Measurements from ENCODE around the gene TCAF1.
"Not testable (repeated sequence)": the region's sequence is repeated elsewhere in the genome, so short reads cannot be mapped to it uniquely, and the experiment has no call there.

TCAF1 gene

DNA sequence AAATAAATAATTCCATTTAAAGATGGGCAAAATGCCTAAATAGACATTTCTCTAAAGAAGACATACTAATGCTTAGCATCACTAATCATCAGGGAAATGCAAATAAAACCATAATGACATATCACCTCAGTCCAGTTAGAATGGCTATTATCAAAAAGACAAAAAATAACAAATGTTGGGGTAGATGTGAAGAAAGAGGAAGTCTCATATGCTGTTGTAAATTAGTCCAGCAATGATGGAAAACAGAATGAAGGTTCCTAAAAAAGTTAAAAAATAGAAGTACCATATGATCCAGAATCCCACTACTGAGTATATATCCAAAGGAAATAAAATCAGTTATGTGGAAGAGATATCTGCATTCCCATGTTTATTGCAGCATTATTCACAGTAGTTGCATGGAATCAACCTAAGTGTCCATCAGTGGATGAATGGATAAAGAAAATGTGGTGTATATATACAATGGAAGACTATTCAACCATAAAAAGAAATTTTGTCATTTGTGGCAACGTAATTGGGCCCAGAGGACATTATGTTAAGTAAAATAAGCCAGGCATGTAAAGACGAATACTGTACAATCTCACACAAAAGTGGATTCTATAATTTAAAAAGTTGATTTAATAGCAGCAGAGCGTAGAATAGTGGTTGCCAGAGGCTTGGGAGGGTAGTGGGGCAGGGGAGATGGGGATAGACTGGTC is 52.0 kb downstream of the TCAF1 start:
- no peak for DNase-seq

DNA sequence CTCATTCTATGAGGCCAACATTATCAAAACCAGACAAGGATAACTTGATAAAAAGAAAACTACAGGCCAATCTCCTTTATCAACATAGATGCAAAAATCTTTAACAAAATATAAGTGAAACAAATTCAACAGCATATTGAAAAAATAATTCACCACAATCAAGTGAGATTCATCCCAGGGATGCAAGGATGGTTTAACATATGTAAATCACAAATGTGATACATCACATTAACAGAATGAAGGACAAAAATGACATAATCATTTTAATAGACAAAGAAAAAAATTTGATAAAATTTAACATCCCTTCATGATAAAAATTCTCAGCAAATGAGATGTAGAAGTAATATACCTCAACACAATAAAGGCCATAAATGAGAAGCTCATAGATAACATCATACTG is 53.8 kb downstream of the TCAF1 start:
- DNase-seq, result no peak

DNA sequence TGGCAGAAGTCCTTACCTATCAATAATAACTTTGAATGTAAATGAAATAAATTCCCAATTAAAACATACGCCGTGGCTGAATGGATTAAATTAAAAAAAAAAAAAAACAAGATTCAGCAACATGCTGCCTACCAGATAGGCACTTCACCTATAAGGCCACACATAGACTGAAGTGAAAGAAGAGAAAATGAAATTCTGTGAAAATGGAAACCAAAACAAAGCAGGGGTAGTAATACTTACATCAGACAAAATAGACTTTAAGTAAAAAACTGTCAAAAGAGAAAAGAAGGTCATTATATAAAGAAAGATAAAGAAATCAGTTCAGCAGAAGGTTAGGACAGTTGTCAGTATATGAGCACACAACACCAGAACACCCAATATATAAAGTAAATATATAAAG is 55.3 kb downstream of the TCAF1 start:
- DNase-seq, result no peak

GRCh38 chr7:143841696-143842095 is 60.3 kb downstream of the TCAF1 start:
- not testable (repeated sequence) for DNase-seq

GRCh38 chr7:143840062-143840461 is 61.9 kb downstream of the TCAF1 start:
- DNase-seq, result not testable (repeated sequence)

- DNase-seq, result peak; percentile 92
These were observed 64.8 kb downstream of the TCAF1 start for GRCh38 chr7:143837223-143837622.

DNA sequence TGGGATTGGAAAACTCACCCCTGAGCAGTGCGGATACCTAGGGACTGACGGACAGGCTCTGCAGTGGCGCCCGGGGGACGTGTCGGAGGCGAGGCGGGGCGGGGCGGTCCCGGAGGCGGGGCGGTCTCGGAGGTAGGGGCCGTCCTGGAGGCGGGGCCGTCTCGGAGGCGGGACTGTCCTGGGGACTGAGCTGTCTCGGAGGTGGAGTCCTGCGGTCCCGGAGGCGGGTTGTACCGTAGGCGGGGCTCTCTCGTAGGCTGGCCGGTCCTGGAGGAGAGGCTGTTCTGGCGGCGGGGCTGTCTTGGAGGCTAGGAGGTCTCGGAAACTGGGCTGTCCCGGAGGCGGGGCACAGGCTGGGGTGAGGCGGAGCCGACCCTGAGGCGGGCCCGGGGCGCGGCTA is 65.4 kb downstream of the TCAF1 start:
- peak; percentile 91 for DNase-seq

DNA sequence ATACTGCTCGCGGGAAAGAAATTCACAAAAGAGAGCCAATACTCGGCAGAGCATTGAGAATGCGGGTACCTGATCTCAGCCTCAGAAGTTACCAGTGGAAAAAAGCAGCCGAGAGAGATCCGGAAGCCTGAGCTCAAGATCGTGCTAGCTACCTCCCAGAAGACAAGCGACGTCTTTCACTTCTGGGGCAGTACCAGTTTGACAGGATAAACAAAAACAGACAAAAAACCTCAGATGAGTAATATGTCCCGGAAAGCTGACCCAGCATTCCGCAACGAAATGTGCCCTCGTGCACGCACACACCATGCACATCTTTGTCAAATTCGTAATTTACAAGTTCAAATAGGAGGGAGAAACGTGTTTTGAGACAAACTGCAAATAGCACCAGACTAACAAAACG is 65.9 kb downstream of the TCAF1 start:
- DNase-seq, result not testable (repeated sequence)

GRCh38 chr7:143826578-143826977 is 75.4 kb downstream of the TCAF1 start:
- not testable (repeated sequence) for DNase-seq

DNA sequence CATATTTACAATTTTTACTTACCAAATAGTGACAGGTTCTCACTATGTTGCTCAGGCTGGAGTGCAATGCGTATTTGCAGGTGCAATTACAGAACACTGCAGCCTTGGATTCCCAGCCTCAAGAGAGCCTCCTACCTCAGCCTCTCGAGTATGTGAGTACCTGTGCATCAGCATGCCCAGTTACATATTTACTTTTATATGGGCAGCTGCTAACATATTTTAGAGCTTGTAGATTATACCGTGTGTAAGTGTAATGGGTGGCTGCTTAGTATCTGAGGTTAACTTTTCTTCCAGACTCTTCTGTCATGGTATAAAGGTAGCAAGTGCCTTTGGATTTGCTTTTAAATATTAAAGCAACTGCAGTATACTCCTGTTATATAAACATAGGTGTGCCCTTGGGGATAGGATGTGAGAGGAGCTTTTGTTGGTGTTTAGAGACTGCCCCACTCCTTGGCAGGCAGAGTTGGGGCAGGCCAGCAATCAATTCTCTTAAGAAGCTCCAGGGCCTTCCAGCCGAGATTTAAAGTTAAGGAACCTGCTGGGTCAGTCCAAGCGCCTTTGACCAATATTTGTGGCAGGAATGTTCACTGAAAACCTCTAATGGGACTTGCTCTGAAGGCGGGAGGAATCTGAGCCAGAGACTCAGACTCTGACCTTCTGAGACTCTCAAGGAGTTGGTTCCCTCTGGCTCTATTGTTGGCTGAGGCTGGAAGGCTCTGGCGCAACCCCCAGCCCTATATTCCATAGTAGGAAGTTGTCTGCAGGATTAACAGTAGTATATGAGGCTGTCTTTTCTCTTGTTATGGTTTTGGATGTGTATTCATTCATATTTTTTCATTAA is 77.5 kb downstream of the TCAF1 start:
- DNase-seq, result not testable (repeated sequence)

- not testable (repeated sequence) for DNase-seq
These were observed 78.2 kb downstream of the TCAF1 start for GRCh38 chr7:143823634-143824294.

- not testable (repeated sequence) for DNase-seq
These were observed 80.3 kb downstream of the TCAF1 start for GRCh38 chr7:143821392-143822277.

DNA sequence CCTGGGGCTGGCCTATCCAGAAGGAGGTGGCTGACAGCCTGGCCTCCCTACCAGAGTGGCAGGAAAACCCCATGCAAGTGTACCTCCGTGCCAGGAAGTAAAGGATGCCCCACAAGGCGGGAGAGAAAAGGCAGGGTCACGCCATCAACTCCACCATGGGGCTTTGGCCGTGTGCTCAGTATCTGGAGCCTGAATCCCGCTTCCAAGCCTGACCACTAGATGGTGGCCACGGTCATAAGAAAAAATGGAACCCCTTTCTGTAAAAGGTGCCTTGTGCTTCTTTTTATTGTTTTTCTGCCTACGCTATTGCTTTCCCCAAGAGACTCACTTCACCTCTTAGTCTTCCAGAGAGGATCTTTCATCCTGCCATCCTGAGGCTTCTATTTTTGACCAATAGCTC is 84.1 kb downstream of the TCAF1 start:
- DNase-seq, result not testable (repeated sequence)

GRCh38 chr7:143816471-143817133 is 85.4 kb downstream of the TCAF1 start:
- DNase-seq, result not testable (repeated sequence)

DNA sequence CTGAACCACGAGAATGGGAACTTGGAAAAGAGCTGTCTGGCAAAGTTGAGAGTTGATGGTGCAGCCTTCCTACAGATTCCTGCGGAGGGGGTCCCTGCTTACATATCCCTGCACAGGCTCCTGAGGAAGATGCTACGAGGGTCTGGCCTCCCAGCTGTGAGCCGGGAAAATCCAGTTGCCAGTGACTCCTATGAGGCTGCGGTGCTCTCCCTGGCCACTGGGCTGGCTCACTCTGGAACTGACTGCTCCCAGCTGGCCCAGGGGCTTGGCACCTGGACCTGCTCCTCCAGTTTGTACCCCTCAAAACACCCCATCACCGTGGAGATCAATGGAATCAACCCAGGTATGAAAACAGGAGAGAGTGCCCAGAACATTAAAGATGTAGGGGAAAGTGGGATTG is 91.3 kb downstream of the TCAF1 start:
- not testable (repeated sequence) for DNase-seq

- DNase-seq, result not testable (repeated sequence)
These were observed 95.3 kb downstream of the TCAF1 start for GRCh38 chr7:143806664-143807071.

All from effector CD4-positive, alpha-beta T cell (primary cell).